Pancreas (tissue), 10 donors: ENCODE measurements around the gene BACE2. TPM values are rescaled to one million over a fixed set of nuclear protein-coding genes. Genes with fewer than 3 reads are reported as not detected.
"Not testable (repeated sequence)": the region's sequence is repeated elsewhere in the genome, so short reads cannot be mapped to it uniquely, and the experiment has no call there.

Experiments
- ATAC-seq, 4 donors: fragments of 200-7000 bp; cut with Tn5 transposase; one replicate each; pipeline versions ENCODE4 v1.8.0 to v1.9.1; 2020; ENCODE audit warnings: mild to moderate bottlenecking in 4 of 4, moderate library complexity in 4 of 4
- DNase-seq, 6 donors: peaks; one replicate each; pipeline ENCODE4 v3.0.0-alpha.2; 2020
- FAIRE-seq: peaks from 2 replicates; lab custom pipeline; 2012; peaks lifted over from hg19 to GRCh38; lab: Jason Lieb, UNC
- H3K27ac ChIP-seq, 4 donors: fragments of 200-600 bp; sonication (generic); 1 replicate in 3 of 4; 2 replicates in 1 of 4; pipeline versions ENCODE4 v1.5.0 to v1.8.0; 2020
- H3K27me3 ChIP-seq, 4 donors: fragments of 200-600 bp; one replicate each; pipeline ENCODE4 v1.8.0; 2021
- H3K36me3 ChIP-seq, 3 donors: fragments of 200-600 bp; sonication (generic) in 1 of 3; one replicate each; pipeline versions ENCODE4 v1.5.0 to v1.8.0; 2020 to 2021
- H3K4me1 ChIP-seq, 3 donors: fragments of 200-600 bp; one replicate each; pipeline ENCODE4 v1.8.0; 2021
- H3K4me3 ChIP-seq, 4 donors: fragments of 200-600 bp; sonication (generic) in 2 of 4; one replicate each; pipeline versions ENCODE4 v1.5.0 to v1.8.0; 2020 to 2021
- H3K9me3 ChIP-seq, 4 donors: fragments of 200-600 bp; one replicate each; pipeline ENCODE4 v1.8.0; 2021
- WGBS, 2 donors: extraction: QIAGEN DNeasy Blood & Tissue Kit; methylation state at CpG; one replicate each; pipeline ENCODE4 v1.1.7; 2013; 5-methylcytosine and 5-hydroxymethylcytosine counted together
- intact Hi-C, 3 donors: fragments of 100-400 bp; cut with DNase I; formaldehyde crosslinking; loops; one replicate each; pipeline versions ENCODE4 v1.11.1 to v1.14.2; 2022
- polyA plus RNA-seq, 2 donors: library from polyadenylated mRNA; stranded (reverse); fragments of 200-250 nt; gene quantifications; one replicate each; pipeline ENCODE4 v1.2.3, GENCODE V29; 2013
- total RNA-seq, 6 donors: library from RNA; stranded (reverse); fragmentation: NEBNext Ultra II Directional in 4 of 6; extraction: Animal tissue kit (Norgen Biotek cat#: 25700) in 4 of 6; gene quantifications; one replicate each; pipeline versions ENCODE4 v1.2.1 to v1.2.4, GENCODE V29; 2021 to 2023
- TF ChIP-seq, protein P1 (sequence below), 4 donors: fragments of 200-600 bp; sonication (generic) in 3 of 4; IDR thresholded peaks; one replicate each; pipeline versions ENCODE4 v1.5.0 to v1.8.0; 2021; ENCODE audit warnings: antibody characterized with exemption in 4 of 4
- donor health status: healthy with polysubstance abuse.
- donor health status: DM: no; HTN: no; CAD: no; lungs with moderate emphysema.
- donor health status: DM: no; HTN: no; CAD: no.
- donor health status: control.
- donor health status: control.
- donor health status: Bipolar disorder and iron deficiency.
- donor health status: DM: yes; HTN: yes; CAD: no.
- donor health status: DM: no; HTN: no; CAD: no.
- donor health status: DM: no; HTN: no; CAD: no.
- donor health status: DM: yes; HTN: yes; CAD: no.

Gene BACE2
- total and polyA plus RNA-seq, 8 donors: 14.4 to 85.6 (median 42.9) TPM

DNA sequence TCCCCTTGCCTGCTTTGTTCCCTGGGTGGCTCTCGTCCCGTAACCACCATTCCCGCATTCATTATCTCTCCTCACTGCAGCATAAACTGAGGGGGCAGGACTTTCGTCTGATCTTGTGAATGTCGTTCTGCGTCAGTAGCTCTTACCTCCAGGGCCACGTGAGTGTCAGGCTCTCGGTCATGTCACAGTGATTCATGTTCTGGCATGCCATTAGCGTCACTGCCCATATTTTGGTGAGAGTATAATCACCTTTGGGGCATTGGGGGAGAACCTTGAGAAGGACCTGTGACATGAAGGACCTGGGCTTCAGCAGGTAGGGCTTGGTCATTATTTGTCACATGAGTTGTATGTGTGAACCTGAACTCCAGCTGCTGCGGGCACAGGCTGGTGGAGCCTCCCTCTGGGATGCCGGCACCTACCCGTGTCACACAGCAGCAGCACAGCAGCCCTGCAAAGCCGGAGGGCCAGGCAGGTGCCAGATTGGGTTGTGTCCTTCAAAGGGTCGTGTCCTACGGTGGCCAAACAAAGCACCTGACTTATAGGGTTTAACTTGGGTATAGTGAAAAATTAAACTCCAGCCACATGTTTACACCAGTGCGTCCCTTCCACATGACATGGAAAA lies 68.5 kb downstream of the BACE2 start:
- no peaks in the 10 kb centered on the region for H3K27me3 ChIP-seq
- peaks cover 0 to 3% (median 0%) of the 10 kb centered on the region in 3 donors for H3K36me3 ChIP-seq
- no peak overlapping the region for H3K4me3 ChIP-seq
- WGBS, 2 donors: 94% methylated on average over 16 of the region's 16 CpGs
- FAIRE-seq (no peak), DNase-seq (peak in 1 of 6 donors; percentile 45), ATAC-seq (no peak)
- intact Hi-C loops: no loop called here
- H3K27ac ChIP-seq: no peak overlapping the region
- H3K4me1 ChIP-seq: peaks cover 0 to 8% (median 0%) of the 10 kb centered on the region in 3 donors
- H3K9me3 ChIP-seq: no peaks in the 10 kb centered on the region
- TF ChIP-seq, protein P1, sequence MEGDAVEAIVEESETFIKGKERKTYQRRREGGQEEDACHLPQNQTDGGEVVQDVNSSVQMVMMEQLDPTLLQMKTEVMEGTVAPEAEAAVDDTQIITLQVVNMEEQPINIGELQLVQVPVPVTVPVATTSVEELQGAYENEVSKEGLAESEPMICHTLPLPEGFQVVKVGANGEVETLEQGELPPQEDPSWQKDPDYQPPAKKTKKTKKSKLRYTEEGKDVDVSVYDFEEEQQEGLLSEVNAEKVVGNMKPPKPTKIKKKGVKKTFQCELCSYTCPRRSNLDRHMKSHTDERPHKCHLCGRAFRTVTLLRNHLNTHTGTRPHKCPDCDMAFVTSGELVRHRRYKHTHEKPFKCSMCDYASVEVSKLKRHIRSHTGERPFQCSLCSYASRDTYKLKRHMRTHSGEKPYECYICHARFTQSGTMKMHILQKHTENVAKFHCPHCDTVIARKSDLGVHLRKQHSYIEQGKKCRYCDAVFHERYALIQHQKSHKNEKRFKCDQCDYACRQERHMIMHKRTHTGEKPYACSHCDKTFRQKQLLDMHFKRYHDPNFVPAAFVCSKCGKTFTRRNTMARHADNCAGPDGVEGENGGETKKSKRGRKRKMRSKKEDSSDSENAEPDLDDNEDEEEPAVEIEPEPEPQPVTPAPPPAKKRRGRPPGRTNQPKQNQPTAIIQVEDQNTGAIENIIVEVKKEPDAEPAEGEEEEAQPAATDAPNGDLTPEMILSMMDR (IDR thresholded peaks at IDR 0.05): no peak

DNA sequence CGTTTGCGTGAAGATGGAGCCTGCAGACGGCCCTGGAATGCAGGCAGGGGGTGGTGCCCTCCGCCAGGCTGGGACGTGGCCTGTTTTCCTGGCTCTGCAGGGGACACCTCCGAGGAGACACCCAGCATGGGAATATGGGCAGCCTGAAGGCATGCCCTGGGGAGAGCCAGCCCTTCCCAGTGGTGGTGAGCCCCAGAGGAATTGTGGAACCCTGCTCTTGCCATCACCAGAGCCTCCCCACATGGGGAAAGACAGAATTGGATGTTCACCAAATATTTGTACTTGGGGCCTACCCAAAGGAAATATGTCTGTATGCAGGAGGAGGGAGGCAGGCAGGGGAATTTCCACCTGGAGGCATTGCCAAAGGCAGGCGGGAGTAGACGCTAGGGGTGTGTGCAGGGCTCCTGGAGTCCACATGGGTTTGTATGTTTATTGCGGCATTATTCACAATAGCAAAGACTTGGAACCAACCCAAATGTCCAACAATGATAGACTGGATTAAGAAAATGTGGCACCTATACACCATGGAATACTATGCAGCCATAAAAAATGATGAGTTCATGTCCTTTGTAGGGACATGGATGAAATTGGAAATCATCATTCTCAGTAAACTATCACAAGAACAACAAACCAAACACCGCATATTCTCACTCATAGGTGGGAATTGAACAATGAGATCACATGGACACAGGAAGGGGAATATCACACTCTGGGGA lies 70.3 kb downstream of the BACE2 start:
- peak; percentile 53 to 77 (median 62) for ATAC-seq
- H3K9me3 ChIP-seq, FAIRE-seq, H3K36me3 ChIP-seq, H3K27me3 ChIP-seq, H3K4me1 ChIP-seq, H3K4me3 ChIP-seq, intact Hi-C loops: not testable (repeated sequence)
- DNase-seq: peak in 2 of 6 donors; percentile 39 to 42
- peak overlapping the region; percentile 1 to 47 (median 38) for H3K27ac ChIP-seq
- 69 to 72% methylated on average over 10 of the region's 10 CpGs for WGBS, 2 donors

DNA sequence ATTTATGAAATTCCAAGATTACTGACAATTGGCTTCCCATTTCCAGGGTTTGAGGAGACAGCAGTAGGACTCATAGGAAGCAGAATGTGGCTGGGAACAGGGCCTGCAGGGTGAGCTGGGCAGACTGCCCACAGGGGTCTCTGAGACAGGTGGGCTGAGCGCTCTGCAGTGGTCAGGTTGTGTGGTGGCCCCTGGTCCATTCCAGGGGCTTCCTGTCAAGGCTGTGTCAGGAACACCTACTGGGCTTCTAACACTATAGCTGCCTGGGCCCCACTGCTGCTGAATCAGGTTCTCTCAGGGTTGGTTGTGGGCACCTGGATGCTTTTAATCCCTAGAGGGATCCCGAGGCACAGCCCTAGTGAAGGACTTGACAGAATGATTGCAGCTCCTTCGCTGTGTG lies 72.1 kb downstream of the BACE2 start:
- FAIRE-seq (no peak), DNase-seq (no peak), ATAC-seq (no peak)
- H3K4me3 ChIP-seq: no peak overlapping the region
- intact Hi-C loops: no loop called here
- H3K27me3 ChIP-seq: no peaks in the 10 kb centered on the region
- TF ChIP-seq, protein P1 (IDR thresholded peaks at IDR 0.05): no peak
- peaks cover 0 to 3% (median 0%) of the 10 kb centered on the region in 3 donors for H3K36me3 ChIP-seq
- no peaks in the 10 kb centered on the region for H3K9me3 ChIP-seq
- H3K4me1 ChIP-seq: peaks cover 0 to 4% (median 0%) of the 10 kb centered on the region in 3 donors
- H3K27ac ChIP-seq: no peak overlapping the region
- WGBS, 2 donors: 90 to 91% methylated on average over 3 of the region's 3 CpGs

DNA sequence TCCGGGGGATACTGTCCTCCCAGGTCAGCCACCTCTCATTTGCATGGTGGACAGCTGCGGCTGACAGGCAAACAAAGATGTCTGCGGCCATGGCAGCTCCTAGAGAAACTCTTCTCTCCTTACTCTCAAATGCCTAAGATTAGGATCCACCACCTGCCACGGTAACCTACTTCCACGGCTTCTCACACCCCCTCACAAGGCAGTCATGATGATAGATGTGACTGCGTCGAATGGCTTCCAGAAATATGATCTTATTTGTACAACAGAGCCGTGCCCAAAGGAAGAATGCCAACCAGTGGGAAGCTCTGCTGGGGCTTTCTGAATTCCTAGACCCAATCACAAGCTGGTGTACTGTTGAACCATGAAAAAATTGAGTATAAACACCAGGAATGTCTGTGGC lies 73.4 kb downstream of the BACE2 start:
- FAIRE-seq (no peak), DNase-seq (no peak), ATAC-seq (peak in 2 of 4 donors; percentile 21 to 22)
- no peak overlapping the region for H3K27ac ChIP-seq
- peaks cover 0 to 3% (median 0%) of the 10 kb centered on the region in 3 donors for H3K36me3 ChIP-seq
- TF ChIP-seq, protein P1 (IDR thresholded peaks at IDR 0.05): no peak
- H3K4me1 ChIP-seq: peaks cover 0 to 2% (median 0%) of the 10 kb centered on the region in 3 donors
- intact Hi-C loops: no loop called here
- H3K9me3 ChIP-seq: no peaks in the 10 kb centered on the region
- no peaks in the 10 kb centered on the region for H3K27me3 ChIP-seq
- WGBS, 2 donors: 79 to 84% methylated on average over 8 of the region's 8 CpGs
- H3K4me3 ChIP-seq: no peak overlapping the region

DNA sequence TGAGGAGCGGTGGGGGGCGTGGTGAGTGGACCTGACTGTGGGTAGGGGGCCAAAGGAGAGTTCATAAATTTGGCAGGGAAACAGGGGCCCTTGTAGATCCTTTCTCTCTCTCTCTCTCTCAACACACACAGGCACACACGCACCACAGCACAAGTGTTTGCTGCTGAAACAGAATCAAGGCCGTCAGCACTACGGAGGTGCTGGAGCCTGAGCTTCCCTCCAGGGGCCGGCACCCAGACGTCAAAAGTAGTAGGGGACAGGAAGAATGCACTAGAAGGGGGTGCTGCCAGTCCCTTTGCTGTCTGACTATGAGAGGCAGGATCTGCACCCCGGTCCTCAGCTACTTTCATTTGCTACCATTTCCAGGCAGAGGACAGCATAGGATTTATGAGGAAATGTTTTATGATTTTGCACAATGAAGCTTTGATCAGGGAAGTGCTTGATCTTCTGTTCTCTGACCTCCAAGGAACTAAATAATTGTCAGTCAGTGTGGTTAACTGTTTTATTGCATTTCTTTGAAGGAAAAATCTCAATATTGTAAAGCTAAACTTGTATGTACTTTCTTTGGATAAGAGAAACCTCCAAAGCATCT lies 74.4 kb downstream of the BACE2 start:
- Histone ChIP-seq H3K36me3 (peaks cover 0 to 3% (median 0%) of the 10 kb centered on the region in 3 donors), H3K4me3 (no peak overlapping the region), H3K27me3 (no peaks in the 10 kb centered on the region), H3K9me3 (no peaks in the 10 kb centered on the region), H3K27ac (no peak overlapping the region), H3K4me1 (peaks cover 0 to 5% (median 3%) of the 10 kb centered on the region in 3 donors)
- DNase-seq (no peak), ATAC-seq (no peak), FAIRE-seq (no peak)
- WGBS, 2 donors: 86 to 87% methylated on average over 8 of the region's 8 CpGs
- intact Hi-C loops: no loop called here
- TF ChIP-seq, protein P1 (IDR thresholded peaks at IDR 0.05): no peak
